H1 (cell line): ENCODE results near the gene RTN4RL2. TPM values are rescaled to one million over a fixed set of nuclear protein-coding genes. Genes with fewer than 3 reads are reported as not detected.

Experiments used
- BCL11A ChIP-seq, 2 experiments: IDR thresholded peaks; one replicate each; pipeline ENCODE4 v1.6.1; 2011; ENCODE audit warnings: low read depth in 2 of 2, low read length in 2 of 2, mild to moderate bottlenecking in 2 of 2
- FOSL1 ChIP-seq: IDR thresholded peaks from 2 replicates; pipeline ENCODE4 v1.6.1; 2011; ENCODE audit warnings: mild to moderate bottlenecking, low read depth, low read length, moderate library complexity; ENCODE audit not compliant: insufficient read depth
- RXRA ChIP-seq: IDR thresholded peaks from 2 replicates; pipeline ENCODE4 v1.6.1; 2011; ENCODE audit warnings: low read depth, mild to moderate bottlenecking, low read length, moderate library complexity; ENCODE audit not compliant: insufficient read depth
- SIN3A ChIP-seq, 2 experiments: IDR thresholded peaks in 1 of 2; conservative IDR thresholded peaks in 1 of 2; 2 replicates each; pipeline ENCODE4 v1.6.1; 2011 to 2012; ENCODE audit warnings: low read length in 2 of 2, improper control_type of control experiment in 1 of 2, low read depth in 1 of 2, mild to moderate bottlenecking in 1 of 2
- SUZ12 ChIP-seq: fragments of 200-600 bp; sonication (generic); IDR thresholded peaks from 2 replicates; pipeline ENCODE4 v1.6.1; 2012; ENCODE audit warnings: mild to moderate bottlenecking, inconsistent platforms, low read length, moderate library complexity, mixed read lengths
- polyA plus RNA-seq, 7 experiments: library from polyadenylated mRNA; depleted of rRNA in 3 of 7; stranded (reverse) in 5 of 7; unstranded in 2 of 7; fragments of >200 nt in 5 of 7; fragments of 200-250 nt in 2 of 7; gene quantifications; 1 replicate in 5 of 7; 2 replicates in 1 of 7; 4 replicates in 1 of 7; pipeline versions ENCODE4 v1.2.1 to v1.2.3, GENCODE V29; 2011 to 2013; ENCODE audit warnings: missing spikeins in 2 of 7, mixed read lengths in 2 of 7
- total RNA-seq: library from RNA; stranded (reverse); fragmentation: NEBNext Ultra II Directional; extraction: Animal tissue kit (Norgen Biotek cat#: 25700); gene quantifications from 2 replicates; pipeline ENCODE4 v1.2.1, GENCODE V29; 2021
- TF ChIP-seq, protein P1 (sequence below): IDR thresholded peaks from 2 replicates; pipeline ENCODE4 v1.6.1; 2012; ENCODE audit warnings: inconsistent platforms
- TF ChIP-seq, protein P2 (sequence below), 3 experiments: IDR thresholded peaks; 1 replicate in 2 of 3; 2 replicates in 1 of 3; pipeline versions ENCODE4 v1.5.1 to v1.6.1; 2011; ENCODE audit warnings: low read length in 3 of 3, mild to moderate bottlenecking in 3 of 3, inconsistent platforms in 2 of 3, low read depth in 1 of 3, moderate library complexity in 1 of 3; ENCODE audit not compliant: insufficient read depth in 1 of 3; ENCODE audit errors: control extremely low read depth in 1 of 3

The RTN4RL2 gene
- total and polyA plus RNA-seq, 2 of the 8 experiments (the other 6 are each of a cell fraction or from before 2014, with no cell fraction given) = 11.4 to 23.7 TPM

DNA sequence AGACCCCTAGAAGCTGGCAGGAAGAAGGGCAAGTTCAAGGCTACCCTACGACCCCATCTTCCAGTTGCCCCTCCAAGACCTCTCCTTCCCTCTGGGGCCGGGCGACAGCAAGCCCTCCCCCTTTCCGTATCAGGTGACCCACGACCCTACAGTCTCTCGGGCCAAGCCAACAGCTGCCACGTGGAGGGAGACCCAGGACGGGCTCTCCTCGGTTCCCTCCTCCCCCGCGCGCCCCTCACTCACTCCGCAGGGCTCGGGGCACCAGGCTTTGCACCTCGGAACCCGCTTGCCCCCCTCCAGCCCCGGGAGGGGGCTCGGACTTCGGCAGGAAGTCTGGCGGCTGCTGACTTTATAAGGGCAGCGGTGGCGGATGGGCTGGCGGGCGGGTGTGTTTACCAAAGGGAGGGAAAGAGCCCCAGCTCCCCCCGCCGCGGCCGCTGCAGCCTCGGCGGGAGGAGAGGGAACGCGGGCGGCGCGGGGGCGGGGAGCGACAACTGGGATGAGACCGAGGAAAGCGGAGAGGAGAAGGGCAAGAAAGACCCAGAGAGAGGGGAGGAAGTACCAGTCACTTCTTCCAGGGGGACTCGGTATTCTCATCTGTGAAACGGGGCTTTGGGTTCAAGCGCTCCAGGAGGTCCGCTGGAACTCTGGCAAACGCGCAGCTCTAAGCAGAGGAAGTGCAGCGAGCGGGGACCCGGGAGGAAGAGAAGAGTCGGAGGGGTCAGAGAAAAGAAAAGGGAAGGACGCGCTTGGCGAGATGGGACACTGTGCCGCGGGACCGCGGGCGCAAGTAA is 54.4 kb downstream of the RTN4RL2 start (continued):
- TF ChIP-seq RXRA (no peak), SIN3A (conservative IDR thresholded peaks at IDR 0.05 in 1 of 2, IDR thresholded peaks at IDR 0.05 in 1 of 2; ENCODE audit: low read depth in 1 of 2, low read length in 2 of 2) (no peak; a peak in 1 of 4 replicates), BCL11A (IDR thresholded peaks at IDR 0.05; ENCODE audit: low read depth in 2 of 2, low read length in 2 of 2) (no peak), SUZ12 (no peak; the same call in 1 of the 2 replicates), FOSL1 (no peak)
- TF ChIP-seq, protein P1, sequence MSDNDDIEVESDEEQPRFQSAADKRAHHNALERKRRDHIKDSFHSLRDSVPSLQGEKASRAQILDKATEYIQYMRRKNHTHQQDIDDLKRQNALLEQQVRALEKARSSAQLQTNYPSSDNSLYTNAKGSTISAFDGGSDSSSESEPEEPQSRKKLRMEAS = peak; percentile 72; the same call in 1 of the 2 replicates
- TF ChIP-seq, protein P2, sequence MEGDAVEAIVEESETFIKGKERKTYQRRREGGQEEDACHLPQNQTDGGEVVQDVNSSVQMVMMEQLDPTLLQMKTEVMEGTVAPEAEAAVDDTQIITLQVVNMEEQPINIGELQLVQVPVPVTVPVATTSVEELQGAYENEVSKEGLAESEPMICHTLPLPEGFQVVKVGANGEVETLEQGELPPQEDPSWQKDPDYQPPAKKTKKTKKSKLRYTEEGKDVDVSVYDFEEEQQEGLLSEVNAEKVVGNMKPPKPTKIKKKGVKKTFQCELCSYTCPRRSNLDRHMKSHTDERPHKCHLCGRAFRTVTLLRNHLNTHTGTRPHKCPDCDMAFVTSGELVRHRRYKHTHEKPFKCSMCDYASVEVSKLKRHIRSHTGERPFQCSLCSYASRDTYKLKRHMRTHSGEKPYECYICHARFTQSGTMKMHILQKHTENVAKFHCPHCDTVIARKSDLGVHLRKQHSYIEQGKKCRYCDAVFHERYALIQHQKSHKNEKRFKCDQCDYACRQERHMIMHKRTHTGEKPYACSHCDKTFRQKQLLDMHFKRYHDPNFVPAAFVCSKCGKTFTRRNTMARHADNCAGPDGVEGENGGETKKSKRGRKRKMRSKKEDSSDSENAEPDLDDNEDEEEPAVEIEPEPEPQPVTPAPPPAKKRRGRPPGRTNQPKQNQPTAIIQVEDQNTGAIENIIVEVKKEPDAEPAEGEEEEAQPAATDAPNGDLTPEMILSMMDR (IDR thresholded peaks at IDR 0.05; ENCODE audit: control extremely low read depth in 1 of 3, insufficient read depth in 1 of 3, low read depth in 1 of 3, low read length in 3 of 3) = no peak
